Measurements from ENCODE around the gene CAMKK2. TPM values are rescaled to one million over a fixed set of nuclear protein-coding genes. Genes with fewer than 3 reads are reported as not detected.

The CAMKK2 gene
- total and polyA plus RNA-seq, 4 donors = 10.5 to 26.0 (median 20.5) TPM

DNA sequence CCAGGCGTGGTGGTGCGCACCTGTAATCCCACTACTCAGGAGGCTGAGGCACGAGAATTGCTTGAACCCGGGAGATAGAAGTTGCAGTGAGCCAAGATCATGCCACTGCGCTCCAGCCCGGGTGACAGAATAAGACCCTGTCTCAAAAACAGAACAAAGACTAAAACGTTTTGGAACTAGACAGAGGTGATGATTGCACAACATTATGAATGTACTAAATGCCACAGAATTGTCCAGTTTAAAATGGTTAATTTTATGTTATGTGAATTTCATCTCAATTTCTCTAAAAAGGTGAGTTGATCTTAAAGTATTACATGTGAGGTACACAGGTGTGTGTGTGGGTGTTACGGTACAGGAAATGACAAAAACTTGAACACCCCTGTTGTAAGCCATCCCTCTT lies 70.1 kb downstream of the CAMKK2 start:
- no peaks in the 10 kb centered on the region for H3K27me3 ChIP-seq (ENCODE audit: control insufficient read depth in 4 of 4, insufficient read depth in 4 of 4, low read length in 3 of 4)
- H3K9ac ChIP-seq (ENCODE audit: low read depth in 1 of 2, low read length in 2 of 2) = no peak overlapping the region
- H3K36me3 ChIP-seq (ENCODE audit: control insufficient read depth in 4 of 4, insufficient read depth in 3 of 4, low read depth in 1 of 4, low read length in 3 of 4) = peaks cover 0 to 6% (median 3%) of the 10 kb centered on the region in 4 donors
- TF ChIP-seq, protein P1, sequence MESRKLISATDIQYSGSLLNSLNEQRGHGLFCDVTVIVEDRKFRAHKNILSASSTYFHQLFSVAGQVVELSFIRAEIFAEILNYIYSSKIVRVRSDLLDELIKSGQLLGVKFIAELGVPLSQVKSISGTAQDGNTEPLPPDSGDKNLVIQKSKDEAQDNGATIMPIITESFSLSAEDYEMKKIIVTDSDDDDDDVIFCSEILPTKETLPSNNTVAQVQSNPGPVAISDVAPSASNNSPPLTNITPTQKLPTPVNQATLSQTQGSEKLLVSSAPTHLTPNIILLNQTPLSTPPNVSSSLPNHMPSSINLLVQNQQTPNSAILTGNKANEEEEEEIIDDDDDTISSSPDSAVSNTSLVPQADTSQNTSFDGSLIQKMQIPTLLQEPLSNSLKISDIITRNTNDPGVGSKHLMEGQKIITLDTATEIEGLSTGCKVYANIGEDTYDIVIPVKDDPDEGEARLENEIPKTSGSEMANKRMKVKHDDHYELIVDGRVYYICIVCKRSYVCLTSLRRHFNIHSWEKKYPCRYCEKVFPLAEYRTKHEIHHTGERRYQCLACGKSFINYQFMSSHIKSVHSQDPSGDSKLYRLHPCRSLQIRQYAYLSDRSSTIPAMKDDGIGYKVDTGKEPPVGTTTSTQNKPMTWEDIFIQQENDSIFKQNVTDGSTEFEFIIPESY (IDR thresholded peaks at IDR 0.05) = no peak
- TF ChIP-seq, protein P2, sequence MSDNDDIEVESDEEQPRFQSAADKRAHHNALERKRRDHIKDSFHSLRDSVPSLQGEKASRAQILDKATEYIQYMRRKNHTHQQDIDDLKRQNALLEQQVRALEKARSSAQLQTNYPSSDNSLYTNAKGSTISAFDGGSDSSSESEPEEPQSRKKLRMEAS (IDR thresholded peaks at IDR 0.05) = no peak
- TF ChIP-seq YY1 (IDR thresholded peaks at IDR 0.05) = no peak
- TF ChIP-seq, protein P3, sequence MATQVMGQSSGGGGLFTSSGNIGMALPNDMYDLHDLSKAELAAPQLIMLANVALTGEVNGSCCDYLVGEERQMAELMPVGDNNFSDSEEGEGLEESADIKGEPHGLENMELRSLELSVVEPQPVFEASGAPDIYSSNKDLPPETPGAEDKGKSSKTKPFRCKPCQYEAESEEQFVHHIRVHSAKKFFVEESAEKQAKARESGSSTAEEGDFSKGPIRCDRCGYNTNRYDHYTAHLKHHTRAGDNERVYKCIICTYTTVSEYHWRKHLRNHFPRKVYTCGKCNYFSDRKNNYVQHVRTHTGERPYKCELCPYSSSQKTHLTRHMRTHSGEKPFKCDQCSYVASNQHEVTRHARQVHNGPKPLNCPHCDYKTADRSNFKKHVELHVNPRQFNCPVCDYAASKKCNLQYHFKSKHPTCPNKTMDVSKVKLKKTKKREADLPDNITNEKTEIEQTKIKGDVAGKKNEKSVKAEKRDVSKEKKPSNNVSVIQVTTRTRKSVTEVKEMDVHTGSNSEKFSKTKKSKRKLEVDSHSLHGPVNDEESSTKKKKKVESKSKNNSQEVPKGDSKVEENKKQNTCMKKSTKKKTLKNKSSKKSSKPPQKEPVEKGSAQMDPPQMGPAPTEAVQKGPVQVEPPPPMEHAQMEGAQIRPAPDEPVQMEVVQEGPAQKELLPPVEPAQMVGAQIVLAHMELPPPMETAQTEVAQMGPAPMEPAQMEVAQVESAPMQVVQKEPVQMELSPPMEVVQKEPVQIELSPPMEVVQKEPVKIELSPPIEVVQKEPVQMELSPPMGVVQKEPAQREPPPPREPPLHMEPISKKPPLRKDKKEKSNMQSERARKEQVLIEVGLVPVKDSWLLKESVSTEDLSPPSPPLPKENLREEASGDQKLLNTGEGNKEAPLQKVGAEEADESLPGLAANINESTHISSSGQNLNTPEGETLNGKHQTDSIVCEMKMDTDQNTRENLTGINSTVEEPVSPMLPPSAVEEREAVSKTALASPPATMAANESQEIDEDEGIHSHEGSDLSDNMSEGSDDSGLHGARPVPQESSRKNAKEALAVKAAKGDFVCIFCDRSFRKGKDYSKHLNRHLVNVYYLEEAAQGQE (IDR thresholded peaks at IDR 0.05) = no peak
- TF ChIP-seq CTCF (IDR thresholded peaks at IDR 0.05; ENCODE audit: low read depth, low read length, missing input control) = no peak
- no peak for TF ChIP-seq HNF4A (conservative IDR thresholded peaks at IDR 0.05)
- TF ChIP-seq RXRA (IDR thresholded peaks at IDR 0.05) = no peak
- TF ChIP-seq NR2F2 (IDR thresholded peaks at IDR 0.05) = no peak
- TF ChIP-seq ATF3 (IDR thresholded peaks at IDR 0.05) = no peak
- TF ChIP-seq JUND (IDR thresholded peaks at IDR 0.05) = no peak
- TF ChIP-seq EGR1 (IDR thresholded peaks at IDR 0.05; ENCODE audit: low read depth in 2 of 2) = no peak
- TF ChIP-seq HNF4G (IDR thresholded peaks at IDR 0.05) = no peak
- no peak for TF ChIP-seq TAF1 (conservative IDR thresholded peaks at IDR 0.05)
- TF ChIP-seq SP1 (IDR thresholded peaks at IDR 0.05) = no peak
- no peak for TF ChIP-seq GABPA (IDR thresholded peaks at IDR 0.05 in 1 of 2, conservative IDR thresholded peaks at IDR 0.05 in 1 of 2)
- TF ChIP-seq FOXA2 (IDR thresholded peaks at IDR 0.05) = no peak
- no peak for TF ChIP-seq FOXA1 (IDR thresholded peaks at IDR 0.05)
- no peak for TF ChIP-seq RAD21 (IDR thresholded peaks at IDR 0.05)
- 85% methylated on average over 8 of the region's 8 CpGs for WGBS
- peak overlapping the region; percentile 65 to 82 for H3K27ac ChIP-seq (ENCODE audit: low read depth in 1 of 2, low read length in 2 of 2)
- no peaks in the 10 kb centered on the region for H3K9me3 ChIP-seq (ENCODE audit: control insufficient read depth in 4 of 4, low read length in 3 of 4)
- DNase-seq (ENCODE audit: low spot score) = no peak
- no peak overlapping the region for H3K4me3 ChIP-seq (ENCODE audit: low read depth in 1 of 3, low read length in 3 of 3)
- peaks cover 3 to 26% (median 6%) of the 10 kb centered on the region in 4 donors for H3K4me1 ChIP-seq (ENCODE audit: control insufficient read depth in 4 of 4, insufficient read depth in 4 of 4, low read length in 3 of 4)

Data from liver (tissue), 9 donors.